ENCODE results near the gene ISG15.

DNA sequence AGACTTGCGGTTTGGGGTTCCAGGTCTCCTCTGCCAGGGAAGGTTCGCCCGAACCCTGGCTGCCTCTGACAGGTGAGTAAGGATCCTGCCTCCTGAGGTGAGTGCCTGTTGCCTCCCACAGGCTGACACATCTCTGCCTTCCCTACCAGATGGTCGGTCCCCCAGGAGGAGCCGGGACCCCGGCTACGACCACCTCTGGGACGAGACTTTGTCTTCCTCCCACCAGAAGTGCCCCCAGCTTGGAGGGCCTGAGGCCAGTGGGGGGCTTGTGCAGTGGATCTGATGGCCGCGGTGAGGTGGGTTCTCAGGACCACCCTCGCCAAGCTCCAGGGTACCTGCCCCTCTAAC lies 39.0 kb upstream of the ISG15 start:
- TF ChIP-seq EZH2phosphoT487 (IDR thresholded peaks at IDR 0.05; ENCODE audit: borderline replicate concordance, low read length) (no peak), EZH2 (IDR thresholded peaks at IDR 0.05; ENCODE audit: low read length, unreplicated experiment) (no peak)
- TF ChIP-seq, protein P1, sequence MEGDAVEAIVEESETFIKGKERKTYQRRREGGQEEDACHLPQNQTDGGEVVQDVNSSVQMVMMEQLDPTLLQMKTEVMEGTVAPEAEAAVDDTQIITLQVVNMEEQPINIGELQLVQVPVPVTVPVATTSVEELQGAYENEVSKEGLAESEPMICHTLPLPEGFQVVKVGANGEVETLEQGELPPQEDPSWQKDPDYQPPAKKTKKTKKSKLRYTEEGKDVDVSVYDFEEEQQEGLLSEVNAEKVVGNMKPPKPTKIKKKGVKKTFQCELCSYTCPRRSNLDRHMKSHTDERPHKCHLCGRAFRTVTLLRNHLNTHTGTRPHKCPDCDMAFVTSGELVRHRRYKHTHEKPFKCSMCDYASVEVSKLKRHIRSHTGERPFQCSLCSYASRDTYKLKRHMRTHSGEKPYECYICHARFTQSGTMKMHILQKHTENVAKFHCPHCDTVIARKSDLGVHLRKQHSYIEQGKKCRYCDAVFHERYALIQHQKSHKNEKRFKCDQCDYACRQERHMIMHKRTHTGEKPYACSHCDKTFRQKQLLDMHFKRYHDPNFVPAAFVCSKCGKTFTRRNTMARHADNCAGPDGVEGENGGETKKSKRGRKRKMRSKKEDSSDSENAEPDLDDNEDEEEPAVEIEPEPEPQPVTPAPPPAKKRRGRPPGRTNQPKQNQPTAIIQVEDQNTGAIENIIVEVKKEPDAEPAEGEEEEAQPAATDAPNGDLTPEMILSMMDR (conservative IDR thresholded peaks at IDR 0.05; ENCODE audit: low read depth, low read length): no peak

Data from PC-3 (cell line).